ENCODE results near the gene SSBP2. TPM values are rescaled to one million over a fixed set of nuclear protein-coding genes. Genes with fewer than 3 reads are reported as not detected.

SSBP2 gene
- total RNA-seq, result 9.4 and 13.2 TPM in 2 replicates

GRCh38 chr5:81751009-81751835 is at the start of gene SSBP2:
Gene SSBP2 (minus strand): TSS chr5:81751097. CDS start chr5:81751042, 55 bp downstream.
- DNase-seq (ENCODE audit: extremely low read depth, low read depth, low spot score), result no peak

- DNase-seq (ENCODE audit: extremely low read depth, low read depth, low spot score), result no peak
These were observed 44.8 kb upstream of the SSBP2 start for GRCh38 chr5:81795666-81796065.

DNA sequence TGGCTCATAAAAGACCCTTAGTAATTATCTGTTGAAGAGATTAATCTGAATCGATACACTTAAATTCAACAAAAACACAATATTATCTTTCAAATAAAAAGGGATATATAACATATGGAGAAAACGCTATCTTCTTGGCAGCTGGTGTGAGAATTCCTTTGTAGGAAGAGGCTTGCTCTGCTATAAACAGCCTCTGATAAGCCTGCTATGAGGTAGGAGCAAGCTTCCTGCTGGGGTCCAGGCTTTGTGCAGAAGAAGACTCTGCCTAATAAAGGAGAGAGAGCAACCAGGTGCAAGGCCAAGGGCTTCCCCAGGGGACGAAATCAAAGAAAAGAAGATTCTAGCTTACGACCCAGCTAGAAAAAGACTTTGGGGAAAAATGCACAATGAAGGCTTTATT is 43.3 kb upstream of the SSBP2 start:
- no peak for DNase-seq (ENCODE audit: extremely low read depth, low read depth, low spot score)

- no peak for DNase-seq (ENCODE audit: extremely low read depth, low read depth, low spot score)
These were observed 39.4 kb upstream of the SSBP2 start for GRCh38 chr5:81790336-81790735.

DNA sequence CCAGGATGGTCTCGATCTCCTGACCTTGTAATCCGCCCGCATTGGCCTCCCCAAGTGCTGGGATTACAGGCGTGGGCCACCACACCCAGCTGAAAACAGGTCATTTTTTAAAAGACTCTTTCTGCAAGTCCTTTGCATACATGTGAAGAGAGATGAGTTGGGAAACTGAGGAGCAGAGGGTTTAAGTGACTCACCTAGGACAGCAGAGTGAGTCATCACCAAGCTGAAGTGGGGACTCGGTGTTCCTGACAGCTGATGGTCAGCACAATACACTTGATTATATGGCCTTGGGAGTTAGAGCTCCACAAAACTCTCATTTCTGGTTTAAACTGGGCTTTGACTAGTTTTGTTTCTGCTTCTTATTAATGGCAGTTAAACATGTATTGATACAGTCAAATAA is 38.1 kb upstream of the SSBP2 start:
- no peak for DNase-seq (ENCODE audit: extremely low read depth, low read depth, low spot score)

GRCh38 chr5:81788329-81788728 is 37.4 kb upstream of the SSBP2 start:
- no peak for DNase-seq (ENCODE audit: extremely low read depth, low read depth, low spot score)

GRCh38 chr5:81787474-81788242 is 36.8 kb upstream of the SSBP2 start:
- DNase-seq (ENCODE audit: extremely low read depth, low read depth, low spot score), result no peak

- DNase-seq (ENCODE audit: extremely low read depth, low read depth, low spot score), result no peak
These were observed 36.1 kb upstream of the SSBP2 start for GRCh38 chr5:81786991-81787390.

GRCh38 chr5:81786496-81786895 is 35.6 kb upstream of the SSBP2 start:
- no peak for DNase-seq (ENCODE audit: extremely low read depth, low read depth, low spot score)

DNA sequence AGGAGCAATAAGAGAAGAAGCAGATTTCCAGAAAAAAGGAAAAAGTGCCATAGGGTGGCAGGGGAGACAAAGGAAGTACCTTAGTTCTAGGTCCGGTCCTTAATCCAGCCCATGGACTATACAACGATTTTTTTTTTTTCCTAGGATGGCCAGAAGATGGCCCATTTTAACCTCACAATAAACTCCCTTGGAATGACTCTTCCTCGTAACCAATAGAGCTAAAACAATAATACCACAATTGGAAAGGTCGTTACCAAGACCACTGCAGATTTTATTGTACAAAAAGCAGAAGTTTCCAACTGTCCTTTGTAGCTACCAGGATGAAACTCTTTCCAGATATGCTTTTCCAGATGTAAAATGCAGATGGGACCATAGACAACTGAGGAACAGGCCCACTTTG is 34.4 kb upstream of the SSBP2 start:
- DNase-seq (ENCODE audit: extremely low read depth, low read depth, low spot score), result no peak

DNA sequence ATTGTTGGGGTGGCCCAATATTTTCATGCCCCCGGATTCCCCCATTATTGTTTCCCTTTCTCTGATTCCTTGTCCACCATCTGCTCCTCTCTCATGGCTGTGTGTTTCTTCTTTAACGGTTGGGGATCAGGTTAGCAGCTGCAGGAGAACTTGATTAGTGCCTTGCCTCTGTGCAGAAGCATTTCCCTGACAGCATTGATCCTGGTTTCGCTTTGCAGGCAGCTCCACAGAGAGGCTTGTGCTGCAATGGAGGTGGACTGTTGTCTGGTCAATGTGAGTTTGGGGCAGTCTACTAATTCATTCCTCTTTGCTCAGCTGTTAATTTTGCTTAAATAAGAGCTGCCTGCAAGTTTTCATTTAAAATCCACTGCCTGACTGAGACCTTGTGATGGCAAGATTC is 32.5 kb upstream of the SSBP2 start:
- DNase-seq (ENCODE audit: extremely low read depth, low read depth, low spot score), result no peak

GRCh38 chr5:81782811-81783210 is 31.9 kb upstream of the SSBP2 start:
- no peak for DNase-seq (ENCODE audit: extremely low read depth, low read depth, low spot score)

DNA sequence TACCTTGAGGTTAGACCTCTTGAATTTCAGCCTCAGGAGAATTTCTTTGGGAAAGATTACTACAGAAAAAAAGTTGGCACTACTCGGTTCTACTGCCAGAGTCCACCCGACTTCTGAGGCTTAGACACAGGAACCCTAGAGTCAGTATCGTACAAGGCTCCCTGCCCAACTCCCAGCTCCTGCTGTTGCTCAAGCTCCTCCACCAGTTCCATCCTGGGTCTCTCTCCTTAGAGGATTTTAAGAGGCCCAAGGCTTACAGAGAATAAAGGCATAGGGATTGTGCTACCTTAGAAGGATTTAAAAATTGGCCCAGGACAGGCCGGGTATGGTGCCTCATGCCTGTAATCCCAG is 29.0 kb upstream of the SSBP2 start:
- no peak for DNase-seq (ENCODE audit: extremely low read depth, low read depth, low spot score)

GRCh38 chr5:81779125-81779915 is 28.4 kb upstream of the SSBP2 start:
- no peak for DNase-seq (ENCODE audit: extremely low read depth, low read depth, low spot score)

GRCh38 chr5:81778642-81779041 is 27.7 kb upstream of the SSBP2 start:
- DNase-seq (ENCODE audit: extremely low read depth, low read depth, low spot score), result no peak

DNA sequence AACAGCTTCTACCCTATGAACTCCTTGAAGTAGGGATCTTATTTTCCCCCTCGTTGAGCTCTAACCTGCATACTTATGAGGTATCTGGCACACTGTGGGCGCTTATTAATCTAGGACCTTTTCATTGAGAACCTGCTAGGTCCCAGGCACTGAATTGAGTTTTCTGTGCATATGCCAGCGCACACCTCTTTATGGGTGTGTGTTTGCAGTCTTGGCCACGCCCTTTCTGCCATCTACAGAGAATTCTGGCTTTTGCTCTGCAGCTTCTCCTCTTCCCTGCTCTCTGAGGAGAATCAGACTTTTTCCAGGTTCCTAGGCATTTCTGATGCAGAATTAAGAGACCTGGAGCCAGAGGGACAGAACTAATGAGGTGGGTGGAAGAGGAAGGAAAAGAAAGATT is 25.4 kb upstream of the SSBP2 start:
- no peak for DNase-seq (ENCODE audit: extremely low read depth, low read depth, low spot score)

DNA sequence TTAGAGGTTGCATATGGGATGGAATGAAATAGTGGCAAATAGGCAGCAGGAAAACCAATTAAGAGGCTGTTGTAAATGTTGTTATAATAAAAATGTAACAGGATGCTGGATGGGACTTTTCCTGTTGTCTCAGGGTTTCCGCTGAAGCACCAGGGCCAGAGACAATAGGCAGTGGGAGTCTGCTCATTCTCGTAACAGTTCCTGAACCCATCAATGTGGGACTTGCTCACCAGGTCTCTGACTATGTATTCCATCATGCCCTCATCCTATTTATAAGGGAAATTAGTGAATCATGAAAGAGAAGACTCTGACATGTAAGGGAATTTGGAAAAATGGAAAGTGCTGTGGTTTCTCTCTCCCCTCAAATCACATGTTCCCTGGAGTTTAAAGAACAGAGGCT is 23.5 kb upstream of the SSBP2 start:
- DNase-seq (ENCODE audit: extremely low read depth, low read depth, low spot score), result no peak

DNA sequence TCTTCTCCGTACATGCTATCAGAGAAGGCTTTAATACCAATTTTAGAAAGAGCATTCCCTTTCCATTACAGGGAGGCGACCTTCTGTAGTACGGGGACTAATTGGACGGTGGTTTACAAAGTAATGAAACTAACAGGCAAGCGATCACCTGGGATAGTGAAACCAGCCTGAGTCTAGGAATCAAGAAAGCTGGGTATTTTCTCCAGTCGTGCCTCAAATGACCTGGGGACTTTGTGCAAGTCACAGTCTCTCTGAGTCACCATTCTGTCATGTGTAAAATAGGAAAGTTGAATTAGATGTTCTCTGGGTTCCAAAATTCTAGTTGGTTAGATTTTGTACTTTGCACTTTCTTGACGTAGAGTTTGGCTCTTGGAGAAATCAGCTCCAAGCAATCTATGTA is 22.7 kb upstream of the SSBP2 start:
- DNase-seq (ENCODE audit: extremely low read depth, low read depth, low spot score), result no peak

- no peak for DNase-seq (ENCODE audit: extremely low read depth, low read depth, low spot score)
These were observed 22.3 kb upstream of the SSBP2 start for GRCh38 chr5:81773161-81773560.

DNA sequence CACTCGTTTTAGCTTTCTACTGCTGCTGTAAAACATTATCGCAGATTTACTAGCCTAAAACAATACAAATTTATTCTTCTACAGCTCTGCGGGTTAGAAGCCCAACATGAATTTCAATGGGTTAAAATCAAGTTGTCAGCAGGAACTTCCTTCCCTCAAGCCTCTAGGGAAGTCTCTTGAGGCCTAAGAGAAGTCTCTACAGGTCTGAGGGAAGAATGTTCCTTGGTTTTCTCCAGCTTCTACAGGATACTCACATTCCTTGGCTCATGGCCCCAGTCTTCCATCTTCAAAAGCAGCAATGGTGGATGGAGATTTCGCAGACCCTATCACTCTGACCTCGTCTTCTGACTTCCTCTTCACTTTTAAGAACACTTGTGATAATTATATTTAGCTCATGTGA is 21.6 kb upstream of the SSBP2 start:
- no peak for DNase-seq (ENCODE audit: extremely low read depth, low read depth, low spot score)

GRCh38 chr5:81768935-81769452 is 18.1 kb upstream of the SSBP2 start:
- DNase-seq (ENCODE audit: extremely low read depth, low read depth, low spot score), result no peak

Measured in glomerular endothelial cell (primary cell).